ENCODE measurements around the gene NELFE.

DNA sequence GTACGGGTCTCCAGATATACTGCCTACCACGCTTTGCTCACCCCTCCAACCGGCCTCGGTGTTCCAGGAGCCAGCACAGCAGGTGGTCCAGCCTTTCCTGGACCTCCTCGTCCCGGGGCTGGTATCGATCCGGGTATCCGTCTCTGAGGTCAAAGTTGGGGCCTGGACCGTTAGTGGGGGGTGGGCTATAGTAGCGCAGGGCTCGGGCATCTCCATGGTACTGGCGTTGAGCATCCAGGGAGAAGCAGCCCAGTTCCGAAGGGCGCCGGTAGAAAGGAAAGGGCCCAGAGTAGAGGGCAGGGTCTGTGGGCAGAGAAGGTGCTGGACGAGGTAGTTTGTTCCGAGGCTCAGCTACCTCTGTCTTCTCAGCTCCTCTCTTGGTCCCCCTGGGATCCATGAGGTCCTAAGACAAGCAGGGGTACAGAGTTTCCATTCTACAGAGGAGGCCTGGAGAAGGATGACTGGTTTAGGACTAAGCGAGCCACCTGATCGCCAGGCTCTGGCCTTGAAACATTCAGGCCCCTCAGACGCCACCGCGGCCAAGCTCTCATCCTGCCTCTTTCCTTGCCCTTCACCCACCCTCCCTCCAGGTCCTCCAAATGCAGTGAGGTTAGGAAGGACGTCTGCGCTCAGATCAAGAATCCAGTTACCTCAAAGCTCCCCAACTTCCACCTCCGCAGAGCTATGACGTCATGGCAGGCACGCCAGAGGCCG is 12.7 kb upstream of the NELFE start:
- TF ChIP-seq POLR2A (IDR thresholded peaks at IDR 0.05), result no peak
- no peak for TF ChIP-seq CTCF (IDR thresholded peaks at IDR 0.05)
